Stimulated activated naive CD8-positive, alpha-beta T cell treated with anti-CD3 and anti-CD28 coated beads, Interleukin-15, Interleukin-2, amounts not matched to agents 100 U/mL and 50 U/mL, for 24 hours (primary cell): ENCODE measurements around the gene CTNNBIP1.
"Not testable (repeated sequence)": the region's sequence is repeated elsewhere in the genome, so short reads cannot be mapped to it uniquely, and the experiment has no call there.

Experiments
- ATAC-seq: fragments of 150-1000 bp; cut with Tn5 transposase; one replicate; pipeline ENCODE4 v1.10.0; 2021
- DNase-seq: peaks from one replicate; pipeline ENCODE4 v3.0.0; 2021

Gene CTNNBIP1

GRCh38 chr1:9910076-9910422 is at the start of gene CTNNBIP1:
Gene CTNNBIP1 (minus strand): TSS chr1:9910269. CDS start chr1:9872064, 38,205 bp downstream.
- DNase-seq (no peak), ATAC-seq (peak; percentile 88)

GRCh38 chr1:9957726-9958125 is 47.7 kb upstream of the CTNNBIP1 start:
- no peak for ATAC-seq
- DNase-seq = no peak

- no peak for DNase-seq
- no peak for ATAC-seq
Measured at GRCh38 chr1:9946315-9946714, 36.2 kb upstream of the CTNNBIP1 start.

GRCh38 chr1:9942939-9943788 is 33.1 kb upstream of the CTNNBIP1 start, which contains the start of the genes LZIC and NMNAT1:
Gene LZIC (minus strand): TSS chr1:9943391. CDS start chr1:9936619, 6,772 bp downstream.
Gene NMNAT1 (plus strand): TSS chr1:9943475. CDS start chr1:9972074, 28,599 bp downstream.
- ATAC-seq = peak; percentile 98

GRCh38 chr1:9942399-9942938 is 32.4 kb upstream of the CTNNBIP1 start:
- DNase-seq (peak; percentile 15), ATAC-seq (peak; percentile 55)

More at GRCh38 chr1:9942939-9943788, 33.1 kb upstream of the CTNNBIP1 start, which contains the start of the genes LZIC and NMNAT1:
- DNase-seq = peak; percentile 94

GRCh38 chr1:9929431-9930385 is 19.6 kb upstream of the CTNNBIP1 start:
- no peak for DNase-seq
- ATAC-seq = no peak

- no peak for DNase-seq
- no peak for ATAC-seq
Measured at GRCh38 chr1:9927259-9927658, 17.2 kb upstream of the CTNNBIP1 start.

- ATAC-seq = no peak
- no peak for DNase-seq
Measured at GRCh38 chr1:9922342-9922741, 12.3 kb upstream of the CTNNBIP1 start.

GRCh38 chr1:9920606-9921005 is 10.5 kb upstream of the CTNNBIP1 start:
- ATAC-seq (no peak), DNase-seq (no peak)

GRCh38 chr1:9917901-9918300 is 7.8 kb upstream of the CTNNBIP1 start:
- DNase-seq (no peak), ATAC-seq (no peak)

- not testable (repeated sequence) for ATAC-seq, DNase-seq
Measured at GRCh38 chr1:9917495-9917894, 7.4 kb upstream of the CTNNBIP1 start.

- ATAC-seq (no peak), DNase-seq (no peak)
Measured at GRCh38 chr1:9916452-9916851, 6.4 kb upstream of the CTNNBIP1 start.

GRCh38 chr1:9914610-9914937 is 4.5 kb upstream of the CTNNBIP1 start:
- DNase-seq (no peak), ATAC-seq (no peak)

GRCh38 chr1:9912264-9912936 is 2.3 kb upstream of the CTNNBIP1 start:
- DNase-seq = no peak

GRCh38 chr1:9910423-9911178 is 532 bp upstream of the CTNNBIP1 start:
- peak; percentile 98 for ATAC-seq

More at GRCh38 chr1:9912264-9912936, 2.3 kb upstream of the CTNNBIP1 start:
- no peak for ATAC-seq

GRCh38 chr1:9909234-9910046 is 629 bp downstream of the CTNNBIP1 start:
- ATAC-seq (no peak), DNase-seq (peak; percentile 54)

More at GRCh38 chr1:9910423-9911178, 532 bp upstream of the CTNNBIP1 start:
- peak; percentile 100 for DNase-seq

GRCh38 chr1:9908871-9909233 is 1.2 kb downstream of the CTNNBIP1 start:
- ATAC-seq (no peak), DNase-seq (no peak)

- no peak for ATAC-seq
- no peak for DNase-seq
Measured at GRCh38 chr1:9907441-9907840, 2.6 kb downstream of the CTNNBIP1 start.

- no peak for ATAC-seq
Measured at GRCh38 chr1:9906466-9906865, 3.6 kb downstream of the CTNNBIP1 start.

GRCh38 chr1:9905010-9905409 is 5.1 kb downstream of the CTNNBIP1 start:
- ATAC-seq (no peak), DNase-seq (no peak)

More at GRCh38 chr1:9906466-9906865, 3.6 kb downstream of the CTNNBIP1 start:
- DNase-seq = no peak
